ENCODE measurements around the gene METTL3.

The METTL3 gene

GRCh38 chr14:21537090-21537424 is 25.9 kb upstream of the METTL3 start:
- H3K9ac ChIP-seq (ENCODE audit: low read length), result no peak overlapping the region
- no peaks in the 10 kb centered on the region for H3K9me2 ChIP-seq (replicated peaks; ENCODE audit: insufficient read depth, low read length)
- no peaks in the 10 kb centered on the region for H3K27me3 ChIP-seq (ENCODE audit: low read length)
- H3K4me2 ChIP-seq (ENCODE audit: low read depth, low read length, poor library complexity, severe bottlenecking), result no peak overlapping the region
- H3K79me2 ChIP-seq (ENCODE audit: insufficient read depth, low read length), result no peaks in the 10 kb centered on the region
- no peak overlapping the region for H3K27ac ChIP-seq (ENCODE audit: low read depth, low read length)
- H3F3A ChIP-seq (ENCODE audit: insufficient read depth), result no peaks in the 10 kb centered on the region
- no peak overlapping the region for H3K4me3 ChIP-seq (ENCODE audit: insufficient read depth, low read length, poor library complexity, severe bottlenecking)
- no peaks in the 10 kb centered on the region for H4K20me1 ChIP-seq (ENCODE audit: low read depth, low read length)
- no peaks in the 10 kb centered on the region for H3K36me3 ChIP-seq (ENCODE audit: low read length)
- TF ChIP-seq CTCF (IDR thresholded peaks at IDR 0.05; ENCODE audit: insufficient read depth, low read length, poor library complexity, severe bottlenecking) (no peak), EZH2phosphoT487 (conservative IDR thresholded peaks at IDR 0.05; ENCODE audit: low read length) (no peak)
- no peak overlapping the region for H2AFZ ChIP-seq (ENCODE audit: low read depth, low read length, severe bottlenecking)
- no peaks in the 10 kb centered on the region for H3K9me3 ChIP-seq (ENCODE audit: insufficient read depth, low read length)

GRCh38 chr14:21536418-21537089 is 25.4 kb upstream of the METTL3 start:
- Histone ChIP-seq H3K9ac (ENCODE audit: low read length) (no peak overlapping the region), H3K27me3 (ENCODE audit: low read length) (no peaks in the 10 kb centered on the region), H3K4me3 (ENCODE audit: insufficient read depth, low read length, poor library complexity, severe bottlenecking) (no peak overlapping the region), H3K9me2 (replicated peaks; ENCODE audit: insufficient read depth, low read length) (no peaks in the 10 kb centered on the region), H2AFZ (ENCODE audit: low read depth, low read length, severe bottlenecking) (no peak overlapping the region), H3K9me3 (ENCODE audit: insufficient read depth, low read length) (no peaks in the 10 kb centered on the region), H3K79me2 (ENCODE audit: insufficient read depth, low read length) (no peaks in the 10 kb centered on the region), H4K20me1 (ENCODE audit: low read depth, low read length) (no peaks in the 10 kb centered on the region), H3K36me3 (ENCODE audit: low read length) (no peaks in the 10 kb centered on the region), H3K4me2 (ENCODE audit: low read depth, low read length, poor library complexity, severe bottlenecking) (no peak overlapping the region), H3F3A (ENCODE audit: insufficient read depth) (no peaks in the 10 kb centered on the region), H3K27ac (ENCODE audit: low read depth, low read length) (no peak overlapping the region)
- TF ChIP-seq EZH2phosphoT487 (conservative IDR thresholded peaks at IDR 0.05; ENCODE audit: low read length) (no peak), CTCF (IDR thresholded peaks at IDR 0.05; ENCODE audit: insufficient read depth, low read length, poor library complexity, severe bottlenecking) (no peak)

DNA sequence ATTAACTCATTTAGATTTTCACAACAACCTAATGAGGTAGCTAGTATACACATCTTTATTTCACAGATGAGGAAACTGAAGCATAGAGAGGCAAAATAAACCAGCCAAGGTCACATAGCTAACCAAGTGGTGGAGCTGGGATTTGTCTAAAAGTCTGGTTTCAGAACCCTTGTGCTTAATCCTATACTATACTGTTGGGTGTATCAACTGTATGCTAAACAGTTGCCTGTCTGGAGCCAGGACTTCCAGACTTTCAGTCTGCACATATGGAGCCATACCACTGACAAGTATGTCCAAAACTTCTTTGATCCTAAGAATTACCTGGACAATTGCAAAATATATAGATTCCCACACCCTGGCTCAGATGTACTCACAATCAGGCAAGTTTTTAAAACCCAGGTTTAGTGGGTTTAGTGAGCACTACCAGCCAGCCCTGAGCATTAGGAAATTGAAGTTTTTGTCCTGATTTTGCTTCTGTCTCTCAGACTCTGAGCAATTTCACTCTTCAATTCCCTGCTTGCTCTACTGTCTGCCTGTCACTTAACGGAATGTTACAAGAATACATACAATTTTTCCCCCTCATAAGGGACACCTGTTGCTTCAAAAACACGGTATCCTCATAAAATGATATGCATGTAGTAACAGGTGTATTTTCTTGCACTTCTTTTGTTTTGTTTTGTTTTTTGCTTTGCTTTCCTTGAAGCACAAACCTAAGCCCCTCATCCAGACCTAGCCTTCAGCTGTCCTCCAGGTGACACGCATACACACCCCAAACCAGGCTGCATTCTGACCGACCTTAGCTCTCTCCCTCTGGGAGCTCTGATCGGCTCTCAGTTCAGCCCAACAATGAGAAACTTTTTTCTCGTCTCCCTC is 24.6 kb upstream of the METTL3 start:
- Histone ChIP-seq H3K4me3 (ENCODE audit: insufficient read depth, low read length, poor library complexity, severe bottlenecking) (no peak overlapping the region), H3F3A (ENCODE audit: insufficient read depth) (no peaks in the 10 kb centered on the region), H3K4me2 (ENCODE audit: low read depth, low read length, poor library complexity, severe bottlenecking) (no peak overlapping the region), H3K9me3 (ENCODE audit: insufficient read depth, low read length) (no peaks in the 10 kb centered on the region), H3K27me3 (ENCODE audit: low read length) (no peaks in the 10 kb centered on the region), H2AFZ (ENCODE audit: low read depth, low read length, severe bottlenecking) (no peak overlapping the region), H3K36me3 (ENCODE audit: low read length) (no peaks in the 10 kb centered on the region), H3K9me2 (replicated peaks; ENCODE audit: insufficient read depth, low read length) (no peaks in the 10 kb centered on the region), H4K20me1 (ENCODE audit: low read depth, low read length) (no peaks in the 10 kb centered on the region), H3K9ac (ENCODE audit: low read length) (no peak overlapping the region), H3K79me2 (ENCODE audit: insufficient read depth, low read length) (no peaks in the 10 kb centered on the region), H3K27ac (ENCODE audit: low read depth, low read length) (no peak overlapping the region)
- TF ChIP-seq CTCF (IDR thresholded peaks at IDR 0.05; ENCODE audit: insufficient read depth, low read length, poor library complexity, severe bottlenecking), result no peak
- no peak for TF ChIP-seq EZH2phosphoT487 (conservative IDR thresholded peaks at IDR 0.05; ENCODE audit: low read length)
